Hematopoietic multipotent progenitor cell treated with erythropoietin and hydrocortisone succinate and interleukin-3 and kit ligand, for 4 days (in vitro differentiated cells): ENCODE data around the gene DDX46.
"Not testable (repeated sequence)": the region's sequence is repeated elsewhere in the genome, so short reads cannot be mapped to it uniquely, and the experiment has no call there.

ENCODE experiments used
- DNase-seq: peaks from one replicate; pipeline ENCODE4 v3.0.0-alpha.2; 2015

The DDX46 gene

DNA sequence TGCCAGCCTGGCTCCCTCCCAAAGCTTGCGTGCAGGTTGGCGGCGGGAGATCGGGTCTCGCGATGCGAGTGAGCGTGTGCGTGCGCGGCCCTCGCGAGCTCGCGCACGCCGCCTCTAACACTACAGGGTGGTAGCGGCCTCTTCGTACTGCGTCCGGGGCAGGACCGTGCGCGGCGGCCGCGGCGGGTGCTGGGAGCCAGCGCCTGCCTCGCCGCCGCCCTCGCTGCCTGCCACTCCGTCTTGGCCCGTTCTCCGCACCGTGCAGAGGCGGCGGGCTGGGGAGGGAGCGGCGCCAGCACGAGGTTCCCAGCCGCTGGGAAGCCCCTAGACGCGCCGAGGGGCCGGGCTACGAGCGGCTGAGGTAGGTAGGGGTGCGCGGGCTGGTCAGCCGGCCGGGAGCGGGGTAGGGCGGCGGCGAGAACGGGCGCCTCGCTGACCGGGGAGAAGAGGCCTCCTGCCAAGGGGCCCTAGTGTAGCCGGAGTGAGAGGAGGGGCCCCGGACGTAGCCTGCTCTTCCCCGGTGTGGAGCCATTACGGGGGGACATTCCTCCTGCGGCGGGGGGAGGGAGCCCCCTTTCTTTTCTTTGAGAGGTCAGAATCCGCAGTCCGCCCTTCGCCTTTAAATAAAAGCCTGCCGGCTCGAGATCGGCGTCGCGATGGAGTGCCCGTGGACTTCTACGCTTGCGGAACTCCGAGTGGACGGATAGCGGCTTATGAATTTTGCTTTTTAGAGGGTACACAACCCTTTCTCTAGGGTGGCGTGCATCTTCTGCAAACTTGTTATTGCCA lies 87.5 kb downstream of the DDX46 start, which contains the start of gene C5orf24:
TSS of gene C5orf24 (plus strand) at position 117 of the 789 bp plus-strand sequence. CDS start 8,933 bp downstream, outside the sequence.
- peak; percentile 98 for DNase-seq

DNA sequence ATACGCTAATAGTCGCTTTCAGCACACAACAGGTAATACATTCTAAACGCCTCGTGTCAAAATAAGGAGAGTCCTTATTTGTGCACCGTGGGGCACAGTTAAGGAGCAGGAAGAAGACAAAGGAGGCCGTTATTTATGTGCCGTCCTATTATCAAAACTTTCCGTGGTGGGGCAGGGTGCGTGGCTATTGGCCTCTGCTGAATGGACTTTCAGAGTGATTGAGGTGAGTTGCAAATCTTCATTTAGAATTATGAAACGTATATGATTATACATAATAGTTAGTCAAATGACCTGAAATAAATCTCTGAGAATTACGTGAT lies 88.0 kb downstream of the DDX46 start:
- DNase-seq, result peak; percentile 68

- not testable (repeated sequence) for DNase-seq
These were observed 90.9 kb downstream of the DDX46 start for GRCh38 chr5:134849434-134849933.

GRCh38 chr5:134851307-134851923 lies 92.8 kb downstream of the DDX46 start:
- DNase-seq, result peak; percentile 71

- DNase-seq, result not testable (repeated sequence)
These were observed 97.9 kb downstream of the DDX46 start for GRCh38 chr5:134856465-134856864.

DNA sequence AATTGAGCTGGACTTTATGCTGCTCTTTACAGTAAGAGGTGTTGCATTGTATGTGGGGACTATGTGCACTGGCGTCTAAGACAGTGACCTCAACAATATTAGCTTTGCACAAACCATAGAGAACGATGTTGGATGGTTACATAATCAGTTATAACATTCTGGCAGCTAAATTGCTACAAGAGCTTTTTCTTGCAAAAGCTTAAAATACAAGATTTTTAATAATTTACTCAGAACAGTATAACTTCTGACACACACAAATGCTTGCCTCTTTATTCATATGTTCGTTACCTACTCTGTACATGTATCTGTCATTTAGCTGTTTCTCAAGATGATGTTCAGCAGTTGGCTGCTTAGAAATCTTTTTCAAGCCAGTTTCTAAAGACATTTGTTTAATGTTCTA lies 98.8 kb downstream of the DDX46 start:
- no peak for DNase-seq

- DNase-seq, result no peak
These were observed 106.1 kb downstream of the DDX46 start for GRCh38 chr5:134864707-134865106.

DNA sequence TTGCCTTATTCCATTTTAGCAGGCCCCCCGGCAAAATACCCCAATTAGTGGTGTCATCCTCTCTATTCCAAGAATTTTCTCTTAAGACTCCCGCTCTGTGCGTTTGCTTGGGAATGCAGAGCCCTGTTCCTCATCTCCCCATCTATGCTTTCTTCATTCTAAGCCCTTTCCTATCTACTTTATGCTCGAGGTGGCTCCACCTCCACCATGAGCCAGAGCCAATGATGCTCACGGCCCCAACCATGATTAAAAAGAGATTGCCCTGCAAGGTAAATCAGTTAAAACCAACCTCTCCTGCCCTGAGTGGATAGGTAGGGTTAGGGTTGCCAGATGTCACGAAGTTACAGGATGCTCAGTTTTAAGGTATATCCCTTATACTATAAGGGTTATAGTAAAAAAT lies 114.9 kb downstream of the DDX46 start:
- peak; percentile 38 for DNase-seq

DNA sequence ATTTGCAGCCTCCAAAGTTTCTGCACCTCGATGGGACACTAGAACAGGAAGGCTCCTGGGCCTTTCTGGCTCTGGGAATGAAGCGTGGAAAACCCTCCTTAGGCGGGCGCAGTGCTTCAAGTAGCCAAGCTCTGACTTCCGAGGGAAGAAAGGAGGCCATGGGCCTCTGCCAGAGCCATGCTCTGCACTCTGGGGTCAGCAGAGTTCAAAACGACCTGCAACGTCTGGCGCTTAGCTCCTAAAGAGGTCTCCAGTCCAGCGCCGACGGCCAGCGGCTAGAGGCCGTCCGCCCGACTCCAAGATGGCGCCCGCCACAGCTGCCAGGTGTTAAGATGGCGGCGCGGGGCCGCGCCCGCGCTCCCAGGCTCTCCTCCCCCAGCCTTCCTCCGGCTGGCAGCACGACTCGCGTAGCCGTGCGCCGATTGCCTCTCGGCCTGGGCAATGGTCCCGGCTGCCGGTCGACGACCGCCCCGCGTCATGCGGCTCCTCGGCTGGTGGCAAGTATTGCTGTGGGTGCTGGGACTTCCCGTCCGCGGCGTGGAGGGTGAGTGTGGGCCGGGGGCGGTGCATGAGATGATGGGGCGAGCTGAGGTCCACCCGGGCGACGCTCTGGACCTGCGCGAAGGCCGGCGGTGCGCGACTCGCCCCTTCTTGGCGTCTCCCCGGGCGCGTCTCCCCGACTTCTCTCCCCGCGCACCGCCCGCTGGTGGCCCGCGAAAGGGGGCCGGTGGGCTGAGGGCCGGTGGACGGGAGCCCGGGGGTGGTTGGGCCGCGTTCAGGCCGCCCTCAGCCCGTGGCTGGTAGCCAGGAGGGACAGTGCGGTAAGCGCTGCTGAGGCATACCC lies 115.6 kb downstream of the DDX46 start, which contains the start of gene TXNDC15:
TSS of gene TXNDC15 (plus strand) at position 385 of the 844 bp plus-strand sequence. CDS start at position 442, 57 bp downstream.
- DNase-seq, result peak; percentile 93

- peak; percentile 70 for DNase-seq
These were observed 116.5 kb downstream of the DDX46 start for GRCh38 chr5:134874831-134875655.

DNA sequence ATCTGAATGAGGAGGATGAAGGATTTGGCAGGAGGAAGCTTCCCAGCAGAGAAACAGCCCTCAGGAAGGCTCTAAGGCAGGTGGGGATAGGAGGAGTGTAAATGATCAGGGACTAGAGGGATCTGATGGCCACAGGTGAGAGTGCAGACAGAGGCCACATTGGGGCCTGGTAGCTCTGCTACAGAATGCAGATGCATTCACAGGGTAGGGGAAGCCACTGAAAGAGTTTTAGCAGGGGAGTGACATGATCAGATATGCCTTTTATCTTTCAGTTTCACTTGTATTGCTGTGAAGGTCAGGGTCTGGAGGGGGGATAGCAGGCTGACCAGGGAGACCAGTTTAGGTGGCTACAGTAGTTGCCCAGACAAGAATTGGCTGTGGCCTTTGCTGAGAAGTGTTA lies 118.6 kb downstream of the DDX46 start:
- DNase-seq, result peak; percentile 44

GRCh38 chr5:134878403-134878802 lies 119.8 kb downstream of the DDX46 start:
- DNase-seq, result no peak

DNA sequence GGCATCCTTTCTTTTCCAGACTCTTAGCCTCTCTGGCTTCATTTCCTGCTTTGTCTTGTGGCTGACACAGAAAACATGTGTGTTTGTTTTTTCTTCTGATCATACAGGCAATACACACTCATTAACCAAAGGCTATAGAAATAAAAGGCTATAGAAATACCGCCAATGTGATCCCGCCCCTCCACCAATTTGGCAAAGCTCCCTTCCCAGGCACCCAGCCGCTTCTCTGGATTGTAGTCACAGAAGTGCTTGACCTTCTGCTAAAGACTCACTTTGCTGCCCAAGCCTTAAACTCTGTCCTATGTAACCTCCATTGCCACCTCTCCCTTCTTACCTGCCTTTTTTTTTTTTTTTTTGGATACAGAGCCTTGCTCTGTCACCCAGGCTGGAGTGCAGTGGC lies 120.9 kb downstream of the DDX46 start:
- DNase-seq, result no peak
